A549 (cell line): ENCODE measurements around the gene MED22.

ENCODE experiments used
- CHD2 ChIP-seq: fragments of 150-350 bp; IDR thresholded peaks from 2 replicates; pipeline ENCODE4 v1.6.1; 2014; ENCODE audit warnings: low read length; ENCODE audit not compliant: partially characterized antibody
- CTCF ChIP-seq: fragments of >200 bp; sonication (Bioruptor Twin); formaldehyde crosslinking; IDR thresholded peaks from 3 replicates; pipeline ENCODE4 v1.5.1; 2016
- FOSL2 ChIP-seq, 2 experiments: fragments of 450-650 bp in 1 of 2; fragments of >200 bp in 1 of 2; sonication (Bioruptor Twin) in 1 of 2; formaldehyde crosslinking; IDR thresholded peaks; 2 replicates each; pipeline versions ENCODE4 v1.5.0 to v1.6.1; 2016 to 2020; ENCODE audit warnings: mild to moderate bottlenecking in 1 of 2, moderate library complexity in 1 of 2
- MYC ChIP-seq: IDR thresholded peaks from 2 replicates; pipeline ENCODE4 v1.6.1; 2012; ENCODE audit warnings: mild to moderate bottlenecking, inconsistent platforms, low read length, improper control_type of control experiment, borderline replicate concordance
- POLR2A ChIP-seq: IDR thresholded peaks from 2 replicates; pipeline ENCODE4 v1.6.1; 2012; ENCODE audit warnings: mild to moderate bottlenecking, low read length
- POLR2AphosphoS2 ChIP-seq: conservative IDR thresholded peaks from 2 replicates; pipeline ENCODE4 v1.6.1; 2012; ENCODE audit warnings: low read length, improper control_type of control experiment, inconsistent platforms
- RAD21 ChIP-seq, 2 experiments: fragments of >200 bp in 1 of 2; sonication (Bioruptor Twin) in 1 of 2; formaldehyde crosslinking in 1 of 2; IDR thresholded peaks in 1 of 2; conservative IDR thresholded peaks in 1 of 2; 2 replicates in 1 of 2; 3 replicates in 1 of 2; pipeline ENCODE4 v1.6.1; 2012 to 2018; ENCODE audit warnings: inconsistent platforms in 1 of 2

GRCh38 chr9:133389562-133389961, 41.6 kb upstream of the MED22 start:
- TF ChIP-seq POLR2A (no peak), MYC (no peak), FOSL2 (IDR thresholded peaks at IDR 0.05) (no peak), FOSL2 (CRISPR knock-in tag; IDR thresholded peaks at IDR 0.05) (no peak), CTCF (no peak), CHD2 (no peak), RAD21 (conservative IDR thresholded peaks at IDR 0.05 in 1 of 2, IDR thresholded peaks at IDR 0.05 in 1 of 2) (no peak), POLR2AphosphoS2 (no peak)
